ENCODE measurements around the gene LENEP.
A peak's percentile ranks its signal among the peaks of the same experiment; 100 is the strongest.

The LENEP gene

GRCh38 chr1:154993572-154994268, at the start of gene LENEP:
Gene LENEP (plus strand): TSS chr1:154993586. CDS start chr1:154993608, 22 bp downstream.
- no peak within 1 kb of the TSS for H3K4me3 Mint-ChIP-seq
- H3K27ac Mint-ChIP-seq, result peak within 1 kb of the TSS; percentile 54
- ATAC-seq, result no peak
- H3K9me3 Mint-ChIP-seq, result no peaks in the 10 kb centered on the region
- H3K27me3 Mint-ChIP-seq, result no peaks in the 10 kb centered on the region
- H3K4me1 Mint-ChIP-seq, result peaks cover 48% of the 10 kb centered on the region
- H3K36me3 Mint-ChIP-seq, result peaks cover 16% of the 10 kb centered on the region

- peaks cover 20% of the 10 kb centered on the region for H3K36me3 Mint-ChIP-seq
- H3K9me3 Mint-ChIP-seq, result no peaks in the 10 kb centered on the region
- peaks cover 68% of the 10 kb centered on the region for H3K4me1 Mint-ChIP-seq
- no peaks in the 10 kb centered on the region for H3K27me3 Mint-ChIP-seq
- no peak for ATAC-seq
- peak overlapping the region; percentile 0 for H3K4me3 Mint-ChIP-seq
- peak overlapping the region; percentile 77 for H3K27ac Mint-ChIP-seq
Measured at GRCh38 chr1:154943649-154944400, 49.6 kb upstream of the LENEP start.

GRCh38 chr1:154944401-154945159, 48.8 kb upstream of the LENEP start:
- H3K27ac Mint-ChIP-seq, result peak overlapping the region; percentile 77
- no peaks in the 10 kb centered on the region for H3K27me3 Mint-ChIP-seq
- no peaks in the 10 kb centered on the region for H3K9me3 Mint-ChIP-seq
- peaks cover 21% of the 10 kb centered on the region for H3K36me3 Mint-ChIP-seq
- H3K4me1 Mint-ChIP-seq, result peaks cover 62% of the 10 kb centered on the region
- peak overlapping the region; percentile 0 for H3K4me3 Mint-ChIP-seq
- no peak for ATAC-seq

GRCh38 chr1:154945160-154945961, 48.0 kb upstream of the LENEP start:
- H3K27me3 Mint-ChIP-seq, result no peaks in the 10 kb centered on the region
- peaks cover 57% of the 10 kb centered on the region for H3K4me1 Mint-ChIP-seq
- peak overlapping the region; percentile 77 for H3K27ac Mint-ChIP-seq
- H3K4me3 Mint-ChIP-seq, result no peak overlapping the region
- ATAC-seq, result no peak
- H3K9me3 Mint-ChIP-seq, result no peaks in the 10 kb centered on the region
- peaks cover 22% of the 10 kb centered on the region for H3K36me3 Mint-ChIP-seq

GRCh38 chr1:154945962-154946850, 47.2 kb upstream of the LENEP start:
- H3K4me3 Mint-ChIP-seq, result no peak overlapping the region
- no peaks in the 10 kb centered on the region for H3K27me3 Mint-ChIP-seq
- peaks cover 28% of the 10 kb centered on the region for H3K36me3 Mint-ChIP-seq
- ATAC-seq, result no peak
- no peaks in the 10 kb centered on the region for H3K9me3 Mint-ChIP-seq
- H3K4me1 Mint-ChIP-seq, result peaks cover 57% of the 10 kb centered on the region
- peak overlapping the region; percentile 64 for H3K27ac Mint-ChIP-seq

- H3K27ac Mint-ChIP-seq, result no peak overlapping the region
- H3K4me3 Mint-ChIP-seq, result no peak overlapping the region
- H3K27me3 Mint-ChIP-seq, result no peaks in the 10 kb centered on the region
- no peak for ATAC-seq
- H3K36me3 Mint-ChIP-seq, result peaks cover 28% of the 10 kb centered on the region
- no peaks in the 10 kb centered on the region for H3K9me3 Mint-ChIP-seq
- peaks cover 57% of the 10 kb centered on the region for H3K4me1 Mint-ChIP-seq
Measured at GRCh38 chr1:154948079-154948478, 45.3 kb upstream of the LENEP start.

GRCh38 chr1:154951901-154952657, 41.3 kb upstream of the LENEP start:
- ATAC-seq, result peak; percentile 44
- H3K27ac Mint-ChIP-seq, result peak overlapping the region; percentile 91
- H3K4me1 Mint-ChIP-seq, result peaks cover 66% of the 10 kb centered on the region
- H3K9me3 Mint-ChIP-seq, result no peaks in the 10 kb centered on the region
- peaks cover 17% of the 10 kb centered on the region for H3K36me3 Mint-ChIP-seq
- no peaks in the 10 kb centered on the region for H3K27me3 Mint-ChIP-seq
- H3K4me3 Mint-ChIP-seq, result peak overlapping the region; percentile 60

GRCh38 chr1:154952664-154953063, 40.7 kb upstream of the LENEP start:
- Mint-ChIP-seq H3K4me1 (peaks cover 66% of the 10 kb centered on the region), H3K4me3 (peak overlapping the region; percentile 60), H3K27ac (peak overlapping the region; percentile 91), H3K9me3 (no peaks in the 10 kb centered on the region), H3K36me3 (peaks cover 14% of the 10 kb centered on the region), H3K27me3 (no peaks in the 10 kb centered on the region)
- ATAC-seq, result no peak

GRCh38 chr1:154953611-154954038, 39.8 kb upstream of the LENEP start:
- Mint-ChIP-seq H3K27ac (peak overlapping the region; percentile 91), H3K36me3 (peaks cover 9% of the 10 kb centered on the region), H3K4me3 (peak overlapping the region; percentile 13), H3K4me1 (peaks cover 66% of the 10 kb centered on the region), H3K9me3 (no peaks in the 10 kb centered on the region), H3K27me3 (no peaks in the 10 kb centered on the region)
- no peak for ATAC-seq

GRCh38 chr1:154954541-154954940, 38.8 kb upstream of the LENEP start:
- peak overlapping the region; percentile 92 for H3K4me3 Mint-ChIP-seq
- no peak for ATAC-seq
- H3K9me3 Mint-ChIP-seq, result no peaks in the 10 kb centered on the region
- peaks cover 15% of the 10 kb centered on the region for H3K36me3 Mint-ChIP-seq
- H3K27ac Mint-ChIP-seq, result peak overlapping the region; percentile 91
- H3K4me1 Mint-ChIP-seq, result peaks cover 72% of the 10 kb centered on the region
- H3K27me3 Mint-ChIP-seq, result no peaks in the 10 kb centered on the region

GRCh38 chr1:154955039-154955717, 38.2 kb upstream of the LENEP start:
- H3K4me3 Mint-ChIP-seq, result peak overlapping the region; percentile 92
- peaks cover 79% of the 10 kb centered on the region for H3K4me1 Mint-ChIP-seq
- H3K27ac Mint-ChIP-seq, result peak overlapping the region; percentile 91
- peak; percentile 90 for ATAC-seq
- no peaks in the 10 kb centered on the region for H3K9me3 Mint-ChIP-seq
- peaks cover 16% of the 10 kb centered on the region for H3K36me3 Mint-ChIP-seq
- no peaks in the 10 kb centered on the region for H3K27me3 Mint-ChIP-seq

GRCh38 chr1:154955718-154956543, 37.5 kb upstream of the LENEP start, which contains the start of gene PBXIP1:
Gene PBXIP1 (minus strand): TSS chr1:154956099. CDS start chr1:154953721, 2,378 bp downstream.
- Mint-ChIP-seq H3K27ac (peak within 1 kb of the TSS; percentile 91), H3K27me3 (no peaks in the 10 kb centered on the region), H3K4me1 (peaks cover 79% of the 10 kb centered on the region), H3K36me3 (peaks cover 10% of the 10 kb centered on the region), H3K9me3 (no peaks in the 10 kb centered on the region), H3K4me3 (peak within 1 kb of the TSS; percentile 92)
- ATAC-seq, result peak; percentile 86

Measured in stimulated activated memory B cell treated with anti-CD40 and anti-IgM and Interleukin-4, amounts not matched to agents 10 μg/mL and 1 μg/mL and 100 μg/mL, for 72 hours (primary cell).